ENCODE results near the gene SPEG.
A peak's percentile ranks its signal among the peaks of the same experiment; 100 is the strongest.

The SPEG gene

DNA sequence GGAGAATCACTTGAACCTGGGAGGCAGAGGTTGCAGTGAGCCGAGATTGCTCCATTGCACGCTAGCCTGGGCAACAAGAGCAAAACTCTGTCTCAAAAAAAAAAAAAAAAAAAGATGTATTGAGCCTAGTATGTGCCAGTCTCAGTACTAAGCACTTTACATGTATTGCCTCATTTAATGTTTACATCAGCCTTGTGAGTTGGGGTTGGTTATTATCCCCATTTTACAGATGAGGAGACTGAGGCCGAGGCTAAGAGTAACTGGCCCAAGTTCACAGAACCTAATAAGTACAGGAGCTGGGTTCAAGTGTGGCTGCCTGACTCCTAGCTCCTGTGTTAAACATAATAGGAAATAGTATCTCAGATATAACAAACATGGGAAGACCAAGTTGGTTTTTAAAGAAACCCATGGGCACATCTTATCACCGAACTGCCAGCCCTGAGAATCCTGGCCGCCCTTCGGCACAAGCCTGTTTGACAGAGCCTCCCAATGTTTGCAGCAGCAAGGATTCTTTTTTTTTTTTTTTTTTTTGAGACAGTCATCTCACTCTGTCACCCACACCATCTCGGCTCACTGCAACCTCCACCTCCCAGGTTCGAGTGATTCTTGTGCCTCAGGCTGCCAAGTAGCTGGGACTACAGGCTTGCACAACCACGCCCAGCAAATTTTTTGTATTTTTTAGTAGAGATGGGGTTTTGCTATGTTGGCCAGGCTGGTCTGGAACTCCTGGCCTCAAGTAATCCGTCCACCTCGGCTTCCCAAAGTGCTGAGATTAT, 39.8 kb downstream of the SPEG start:
- no peaks in the 10 kb centered on the region for H4K20me1 ChIP-seq (ENCODE audit: insufficient read depth, low read length)
- H3K27ac ChIP-seq (ENCODE audit: low read length): no peak overlapping the region
- H3K9ac ChIP-seq (ENCODE audit: low read length): no peak overlapping the region
- no peaks in the 10 kb centered on the region for H3K36me3 ChIP-seq (replicated peaks; ENCODE audit: low read depth, low read length)
- H3K4me3 ChIP-seq (ENCODE audit: low read length): no peak overlapping the region
- H3K4me1 ChIP-seq (ENCODE audit: low read length): no peaks in the 10 kb centered on the region
- no peak for TF ChIP-seq EZH2phosphoT487 (IDR thresholded peaks at IDR 0.05; ENCODE audit: low read depth)
- TF ChIP-seq, protein P1, sequence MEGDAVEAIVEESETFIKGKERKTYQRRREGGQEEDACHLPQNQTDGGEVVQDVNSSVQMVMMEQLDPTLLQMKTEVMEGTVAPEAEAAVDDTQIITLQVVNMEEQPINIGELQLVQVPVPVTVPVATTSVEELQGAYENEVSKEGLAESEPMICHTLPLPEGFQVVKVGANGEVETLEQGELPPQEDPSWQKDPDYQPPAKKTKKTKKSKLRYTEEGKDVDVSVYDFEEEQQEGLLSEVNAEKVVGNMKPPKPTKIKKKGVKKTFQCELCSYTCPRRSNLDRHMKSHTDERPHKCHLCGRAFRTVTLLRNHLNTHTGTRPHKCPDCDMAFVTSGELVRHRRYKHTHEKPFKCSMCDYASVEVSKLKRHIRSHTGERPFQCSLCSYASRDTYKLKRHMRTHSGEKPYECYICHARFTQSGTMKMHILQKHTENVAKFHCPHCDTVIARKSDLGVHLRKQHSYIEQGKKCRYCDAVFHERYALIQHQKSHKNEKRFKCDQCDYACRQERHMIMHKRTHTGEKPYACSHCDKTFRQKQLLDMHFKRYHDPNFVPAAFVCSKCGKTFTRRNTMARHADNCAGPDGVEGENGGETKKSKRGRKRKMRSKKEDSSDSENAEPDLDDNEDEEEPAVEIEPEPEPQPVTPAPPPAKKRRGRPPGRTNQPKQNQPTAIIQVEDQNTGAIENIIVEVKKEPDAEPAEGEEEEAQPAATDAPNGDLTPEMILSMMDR (IDR thresholded peaks at IDR 0.05; ENCODE audit: low read depth, low read length): no peak
- no peak overlapping the region for H2AFZ ChIP-seq (ENCODE audit: low read depth, low read length)
- H3K79me2 ChIP-seq (ENCODE audit: low read length): no peaks in the 10 kb centered on the region
- no peak overlapping the region for H3K4me2 ChIP-seq (ENCODE audit: low read length)
- H3K27me3 ChIP-seq (ENCODE audit: low read depth, low read length): no peaks in the 10 kb centered on the region; the same call in none of the 2 replicates
- no peaks in the 10 kb centered on the region for H3K9me3 ChIP-seq (ENCODE audit: insufficient read depth, low read length)

DNA sequence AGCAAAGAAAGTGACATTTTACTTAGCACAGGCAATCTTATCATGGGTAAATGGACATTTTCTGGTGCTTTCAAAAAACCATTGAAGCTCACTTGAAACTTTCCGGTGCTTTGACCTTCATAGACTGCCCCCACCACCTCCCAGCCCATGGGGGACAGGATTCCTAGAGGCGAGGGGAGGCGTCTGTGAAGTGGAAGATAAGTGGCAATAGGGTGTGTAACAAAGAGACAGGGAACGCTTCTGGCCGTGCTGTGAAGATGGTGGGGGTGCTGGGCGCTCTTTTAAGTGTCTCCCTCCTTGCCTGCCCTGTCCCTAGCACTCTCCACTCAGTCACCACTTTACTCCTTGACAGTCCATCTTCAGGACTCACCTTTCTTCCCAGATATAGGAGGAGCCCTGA, 40.6 kb downstream of the SPEG start:
- Histone ChIP-seq H2AFZ (ENCODE audit: low read depth, low read length) (no peak overlapping the region), H3K79me2 (ENCODE audit: low read length) (no peaks in the 10 kb centered on the region), H3K4me3 (ENCODE audit: low read length) (no peak overlapping the region), H3K27me3 (ENCODE audit: low read depth, low read length) (no peaks in the 10 kb centered on the region; the same call in none of the 2 replicates), H3K36me3 (replicated peaks; ENCODE audit: low read depth, low read length) (no peaks in the 10 kb centered on the region), H3K27ac (ENCODE audit: low read length) (no peak overlapping the region), H3K4me1 (ENCODE audit: low read length) (no peaks in the 10 kb centered on the region), H3K9me3 (ENCODE audit: insufficient read depth, low read length) (no peaks in the 10 kb centered on the region), H3K9ac (ENCODE audit: low read length) (no peak overlapping the region), H4K20me1 (ENCODE audit: insufficient read depth, low read length) (no peaks in the 10 kb centered on the region), H3K4me2 (ENCODE audit: low read length) (no peak overlapping the region)
- TF ChIP-seq, protein P1 (IDR thresholded peaks at IDR 0.05; ENCODE audit: low read depth, low read length): no peak
- no peak for TF ChIP-seq EZH2phosphoT487 (IDR thresholded peaks at IDR 0.05; ENCODE audit: low read depth)

DNA sequence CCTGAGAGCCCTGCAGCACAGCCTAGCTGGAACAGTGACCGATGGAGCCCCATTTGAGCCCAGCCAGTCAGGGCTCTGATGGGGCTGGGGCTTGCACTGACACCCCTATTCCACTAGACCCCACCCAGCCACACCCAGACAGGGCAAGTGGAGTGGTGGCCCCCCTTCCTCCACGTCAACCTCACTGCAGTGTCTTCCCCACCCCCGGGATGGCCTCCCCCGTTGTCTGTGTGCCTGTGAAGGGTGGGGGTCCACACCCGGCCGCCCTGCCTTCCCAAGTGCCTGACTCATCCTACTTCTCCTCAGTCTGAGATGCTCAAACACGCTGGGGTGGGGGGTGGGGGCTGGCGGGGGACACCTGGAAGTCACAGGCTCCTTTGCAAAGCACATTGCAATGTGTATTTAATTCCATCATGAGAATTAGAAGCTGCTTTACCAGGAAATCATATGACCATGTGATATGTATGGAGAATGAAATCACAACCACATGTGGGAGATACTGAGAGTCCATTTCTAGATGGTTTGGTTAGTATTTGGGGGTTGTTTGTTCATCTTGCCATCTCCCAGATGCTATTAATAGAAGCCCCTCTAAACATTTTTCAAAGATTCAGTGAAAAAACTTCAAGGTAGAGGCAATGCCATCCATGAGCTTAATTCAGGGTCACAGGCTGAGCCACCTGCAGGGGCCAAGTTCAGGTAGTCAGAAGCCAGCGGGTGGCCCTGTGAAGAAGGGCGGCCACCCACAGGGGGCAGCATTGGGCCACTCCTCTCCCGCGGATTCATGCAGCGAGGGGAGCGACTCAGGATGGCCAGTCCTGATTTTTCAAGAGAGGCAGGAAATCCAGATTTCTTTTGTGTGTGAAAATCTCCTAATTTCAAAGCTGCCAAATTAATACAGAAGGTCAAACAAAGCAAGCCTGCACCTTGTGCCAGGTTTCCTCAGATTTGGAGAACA, 41.3 kb downstream of the SPEG start:
- H3K36me3 ChIP-seq (replicated peaks; ENCODE audit: low read depth, low read length): no peaks in the 10 kb centered on the region
- no peak overlapping the region for H3K27ac ChIP-seq (ENCODE audit: low read length)
- no peak overlapping the region for H2AFZ ChIP-seq (ENCODE audit: low read depth, low read length)
- H3K4me1 ChIP-seq (ENCODE audit: low read length): no peaks in the 10 kb centered on the region
- H3K27me3 ChIP-seq (ENCODE audit: low read depth, low read length): no peaks in the 10 kb centered on the region; the same call in none of the 2 replicates
- H3K9ac ChIP-seq (ENCODE audit: low read length): no peak overlapping the region
- no peak overlapping the region for H3K4me3 ChIP-seq (ENCODE audit: low read length)
- peak overlapping the region; percentile 36; the same call in 1 of the 2 replicates for H3K4me2 ChIP-seq (ENCODE audit: low read length)
- H3K9me3 ChIP-seq (ENCODE audit: insufficient read depth, low read length): no peaks in the 10 kb centered on the region
- no peaks in the 10 kb centered on the region for H4K20me1 ChIP-seq (ENCODE audit: insufficient read depth, low read length)
- H3K79me2 ChIP-seq (ENCODE audit: low read length): no peaks in the 10 kb centered on the region
- no peak for TF ChIP-seq EZH2phosphoT487 (IDR thresholded peaks at IDR 0.05; ENCODE audit: low read depth)
- TF ChIP-seq, protein P1 (IDR thresholded peaks at IDR 0.05; ENCODE audit: low read depth, low read length): peak; percentile 67

DNA sequence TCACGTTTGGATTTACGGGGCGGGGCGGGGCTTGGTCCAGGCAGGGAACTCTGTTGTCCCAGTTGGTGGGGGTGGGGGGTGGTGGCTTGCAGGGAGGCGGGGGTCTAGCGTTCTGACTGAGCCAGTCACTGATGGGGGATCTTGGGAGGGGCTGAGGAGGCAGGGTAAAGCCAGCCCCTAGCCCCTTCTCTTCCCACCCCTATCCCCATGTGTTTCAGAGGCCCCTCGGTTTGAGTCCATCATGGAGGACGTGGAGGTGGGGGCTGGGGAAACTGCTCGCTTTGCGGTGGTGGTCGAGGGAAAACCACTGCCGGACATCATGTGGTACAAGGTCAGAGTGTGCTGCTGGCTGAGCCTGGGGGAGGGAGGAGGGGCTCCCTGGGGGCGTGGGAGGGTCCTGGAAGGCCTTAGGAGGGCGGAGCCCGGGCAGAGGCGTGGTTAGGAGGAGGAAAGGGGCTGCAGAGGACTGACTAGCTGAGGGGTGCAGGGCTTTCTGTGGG, 42.1 kb downstream of the SPEG start:
- no peaks in the 10 kb centered on the region for H3K79me2 ChIP-seq (ENCODE audit: low read length)
- H3K27ac ChIP-seq (ENCODE audit: low read length): no peak overlapping the region
- H3K4me1 ChIP-seq (ENCODE audit: low read length): no peaks in the 10 kb centered on the region
- no peaks in the 10 kb centered on the region for H3K9me3 ChIP-seq (ENCODE audit: insufficient read depth, low read length)
- no peak overlapping the region for H3K4me3 ChIP-seq (ENCODE audit: low read length)
- TF ChIP-seq, protein P1 (IDR thresholded peaks at IDR 0.05; ENCODE audit: low read depth, low read length): no peak
- no peak for TF ChIP-seq EZH2phosphoT487 (IDR thresholded peaks at IDR 0.05; ENCODE audit: low read depth)
- H4K20me1 ChIP-seq (ENCODE audit: insufficient read depth, low read length): no peaks in the 10 kb centered on the region
- peak overlapping the region; percentile 36; the same call in 1 of the 2 replicates for H3K4me2 ChIP-seq (ENCODE audit: low read length)
- H3K36me3 ChIP-seq (replicated peaks; ENCODE audit: low read depth, low read length): no peaks in the 10 kb centered on the region
- H3K9ac ChIP-seq (ENCODE audit: low read length): no peak overlapping the region
- no peak overlapping the region for H2AFZ ChIP-seq (ENCODE audit: low read depth, low read length)
- no peaks in the 10 kb centered on the region; the same call in none of the 2 replicates for H3K27me3 ChIP-seq (ENCODE audit: low read depth, low read length)

All from OCI-LY3 (cell line).